PC-9 (cell line): ENCODE results near the gene FAM168A. TPM values are rescaled to one million over a fixed set of nuclear protein-coding genes. Genes with fewer than 3 reads are reported as not detected.

Experiments used
- BruUV-seq: library from RNA; stranded (reverse); fragments of 400-500 nt; replicated peaks from 2 replicates; lab custom pipeline; 2021; lab: Mats Ljungman, UMichigan
- CTCF ChIA-PET: fragments of 300-600 bp; sonication (Branson Sonifier 250); formaldehyde crosslinking; loops from one replicate; lab custom pipeline; 2022; ENCODE audit warnings: antibody characterized with exemption; lab: Charles Lee
- POLR2A ChIA-PET: fragments of 300-600 bp; sonication (Branson Sonifier 250); formaldehyde crosslinking; loops from one replicate; lab custom pipeline; 2022; ENCODE audit warnings: antibody characterized with exemption; ENCODE audit not compliant: unreplicated experiment; lab: Charles Lee
- DNase-seq, 2 experiments: peaks; one replicate each; pipeline versions ENCODE4 v3.0.0 to v3.0.0-alpha.2; 2015 to 2022; ENCODE audit warnings: mixed read lengths in 1 of 2
- H2AFZ ChIP-seq: fragments of 200-600 bp; sonication (generic); 2 replicates; pipeline ENCODE4 v1.8.1; 2017; ENCODE audit warnings: antibody characterized with exemption
- H3F3A ChIP-seq: fragments of 200-600 bp; sonication (generic); 2 replicates; pipeline ENCODE4 v1.8.1; 2017; ENCODE audit warnings: antibody characterized with exemption, mild to moderate bottlenecking, low read depth; ENCODE audit not compliant: insufficient read depth
- H3K27ac ChIP-seq: fragments of 200-600 bp; sonication (generic); 2 replicates; pipeline ENCODE4 v1.6.1; 2016; ENCODE audit warnings: mixed run types
- H3K27me3 ChIP-seq: fragments of 200-600 bp; sonication (generic); 2 replicates; pipeline ENCODE4 v1.6.1; 2016; ENCODE audit warnings: low read depth, mixed run types; ENCODE audit not compliant: insufficient read depth
- H3K36me3 ChIP-seq: fragments of 200-600 bp; sonication (generic); 2 replicates; pipeline ENCODE4 v1.6.1; 2016; ENCODE audit warnings: low read depth, mixed run types
- H3K4me1 ChIP-seq: fragments of 200-600 bp; sonication (generic); replicated peaks from 2 replicates; pipeline ENCODE4 v1.6.1; 2016; ENCODE audit warnings: mixed run types; ENCODE audit not compliant: insufficient read depth
- H3K4me2 ChIP-seq: fragments of 200-600 bp; sonication (generic); 2 replicates; pipeline ENCODE4 v1.6.1; 2017; ENCODE audit warnings: mixed run types
- H3K4me3 ChIP-seq: fragments of 200-600 bp; sonication (generic); 2 replicates; pipeline ENCODE4 v1.6.1; 2016; ENCODE audit warnings: mixed run types
- H3K79me2 ChIP-seq: fragments of 200-600 bp; sonication (generic); 2 replicates; pipeline ENCODE4 v1.6.1; 2017; ENCODE audit warnings: low read depth, mixed run types
- H3K9me2 ChIP-seq: fragments of 200-600 bp; sonication (generic); 2 replicates; pipeline ENCODE4 v1.8.1; 2017; ENCODE audit warnings: mild to moderate bottlenecking; ENCODE audit not compliant: insufficient read depth
- H3K9me3 ChIP-seq: fragments of 200-600 bp; sonication (generic); 2 replicates; pipeline ENCODE4 v1.8.1; 2016; ENCODE audit warnings: low read depth; ENCODE audit not compliant: insufficient read depth
- H4K20me1 ChIP-seq: fragments of 200-600 bp; sonication (generic); 2 replicates; pipeline ENCODE4 v1.8.1; 2017; ENCODE audit not compliant: insufficient read depth
- CTCF ChIP-seq: fragments of 200-600 bp; sonication (generic); conservative IDR thresholded peaks from 2 replicates; pipeline ENCODE4 v1.6.1; 2017; ENCODE audit warnings: mixed run types, antibody characterized with exemption, mild to moderate bottlenecking, moderate library complexity
- EZH2 ChIP-seq: fragments of 200-600 bp; sonication (generic); IDR thresholded peaks from 2 replicates; pipeline ENCODE4 v1.8.0; 2017; ENCODE audit warnings: antibody characterized with exemption, low read depth
- intact Hi-C: fragments of 100-400 bp; cut with micrococcal nuclease; formaldehyde crosslinking; loops from one replicate; pipeline ENCODE4 v1.10.0; 2022; ENCODE audit not compliant: unreplicated experiment
- total RNA-seq: library from RNA; stranded (reverse); gene quantifications from 2 replicates; pipeline ENCODE4 v1.2.3, GENCODE V29; 2021

FAM168A gene
- total RNA-seq, 1 experiment from 2014 or later = 51.2 TPM

GRCh38 chr11:73393011-73393380, 204.9 kb downstream of the FAM168A start:
- intact Hi-C loops = loop anchor here (1.0 kb wide), 2 partner anchors 42 to 86 kb away; no protein-coding TSS in a partner anchor

GRCh38 chr11:73392108-73393010, 205.6 kb downstream of the FAM168A start:
- H3K4me3 ChIP-seq = no peak overlapping the region
- H4K20me1 ChIP-seq = peaks cover 4% of the 10 kb centered on the region; the same call in 1 of the 2 replicates
- no TSS peak for BruUV-seq
- no peaks in the 10 kb centered on the region for H3K27me3 ChIP-seq
- H3K36me3 ChIP-seq = no peaks in the 10 kb centered on the region
- 0 out of 2 replicates have a peak, but pooled peaks cover 4% of the 10 kb centered on the region for H3K79me2 ChIP-seq
- H2AFZ ChIP-seq = no peak overlapping the region
- no peaks in the 10 kb centered on the region for H3F3A ChIP-seq
- ChIA-PET POLR2A (no interaction called here), CTCF (interaction anchor here (1.3 to 1.5 kb wide), 3 partner anchors 41 to 85 kb away, joined by 3 to 18 read pairs (median 5); no protein-coding TSS in a partner anchor)
- intact Hi-C loops = loop anchor here (1.0 kb wide), 2 partner anchors 41 to 85 kb away; no protein-coding TSS in a partner anchor
- H3K9me2 ChIP-seq = no peaks in the 10 kb centered on the region
- H3K4me1 ChIP-seq = 0 out of 2 replicates have a peak, but pooled peaks cover 8% of the 10 kb centered on the region
- no peak overlapping the region for H3K27ac ChIP-seq
- no peaks in the 10 kb centered on the region for H3K9me3 ChIP-seq
- no peak for DNase-seq
- TF ChIP-seq EZH2 = no peak
- TF ChIP-seq CTCF = no peak
- H3K4me2 ChIP-seq = no peak overlapping the region

More at GRCh38 chr11:73393011-73393380, 204.9 kb downstream of the FAM168A start:
- Histone ChIP-seq H3F3A (no peaks in the 10 kb centered on the region), H4K20me1 (peaks cover 2% of the 10 kb centered on the region; the same call in 1 of the 2 replicates), H3K27me3 (no peaks in the 10 kb centered on the region), H3K9me2 (no peaks in the 10 kb centered on the region), H3K4me1 (0 out of 2 replicates have a peak, but pooled peaks cover 8% of the 10 kb centered on the region), H2AFZ (no peak overlapping the region), H3K27ac (no peak overlapping the region), H3K36me3 (no peaks in the 10 kb centered on the region), H3K4me2 (no peak overlapping the region), H3K79me2 (0 out of 2 replicates have a peak, but pooled peaks cover 4% of the 10 kb centered on the region), H3K4me3 (no peak overlapping the region), H3K9me3 (no peaks in the 10 kb centered on the region)
- POLR2A ChIA-PET = no interaction called here
- no peak for DNase-seq
- TF ChIP-seq EZH2 = no peak
- CTCF ChIA-PET = interaction anchor here (1.3 to 1.5 kb wide), 3 partner anchors 42 to 86 kb away, joined by 3 to 18 read pairs (median 5); no protein-coding TSS in a partner anchor
- no TSS peak for BruUV-seq

GRCh38 chr11:73391665-73392064, 206.2 kb downstream of the FAM168A start:
- no peak overlapping the region for H3K4me3 ChIP-seq
- TF ChIP-seq EZH2 (no peak), CTCF (no peak)
- peaks cover 4% of the 10 kb centered on the region; the same call in 1 of the 2 replicates for H4K20me1 ChIP-seq
- H3K27ac ChIP-seq = no peak overlapping the region
- intact Hi-C loops = no loop called here
- no peak overlapping the region for H3K4me2 ChIP-seq
- CTCF ChIA-PET = no interaction called here
- H2AFZ ChIP-seq = no peak overlapping the region
- no peaks in the 10 kb centered on the region for H3K9me3 ChIP-seq
- 0 out of 2 replicates have a peak, but pooled peaks cover 8% of the 10 kb centered on the region for H3K4me1 ChIP-seq
- no peaks in the 10 kb centered on the region for H3K27me3 ChIP-seq
- peaks cover 5% of the 10 kb centered on the region; the same call in 1 of the 2 replicates for H3K79me2 ChIP-seq
- BruUV-seq = no TSS peak
- H3F3A ChIP-seq = no peaks in the 10 kb centered on the region
- POLR2A ChIA-PET = no interaction called here
- H3K36me3 ChIP-seq = no peaks in the 10 kb centered on the region
- H3K9me2 ChIP-seq = no peaks in the 10 kb centered on the region
- DNase-seq = no peak
